Activated effector memory CD4-positive, alpha-beta T cell treated with Interleukin-2 at 50 U/mL for 16 hours (primary cell): ENCODE results near the gene TCEAL3.
"Not testable (repeated sequence)": the region's sequence is repeated elsewhere in the genome, so short reads cannot be mapped to it uniquely, and the experiment has no call there.

Source experiments
- DNase-seq: peaks from one replicate; pipeline ENCODE4 v3.0.0-alpha.2; 2020

The TCEAL3 gene

GRCh38 chrX:103628386-103629317 lies 20.9 kb downstream of the TCEAL3 start, which contains the start of gene TCEAL1:
Gene TCEAL1 (plus strand): TSS chrX:103628975. CDS start chrX:103629917, 942 bp downstream.
- DNase-seq, result no peak

GRCh38 chrX:103629318-103630170 lies 21.8 kb downstream of the TCEAL3 start:
- DNase-seq, result no peak

GRCh38 chrX:103630171-103630511 lies 22.4 kb downstream of the TCEAL3 start:
- no peak for DNase-seq

- DNase-seq, result no peak
Observed at GRCh38 chrX:103631145-103631544, 23.4 kb downstream of the TCEAL3 start.

GRCh38 chrX:103635436-103635835 lies 27.7 kb downstream of the TCEAL3 start:
- no peak for DNase-seq

GRCh38 chrX:103637604-103638338 lies 30.0 kb downstream of the TCEAL3 start:
- no peak for DNase-seq

- not testable (repeated sequence) for DNase-seq
Observed at GRCh38 chrX:103638479-103639346, 30.9 kb downstream of the TCEAL3 start.

- DNase-seq, result no peak
Observed at GRCh38 chrX:103640401-103641155, 32.8 kb downstream of the TCEAL3 start.

- no peak for DNase-seq
Observed at GRCh38 chrX:103644125-103644524, 36.4 kb downstream of the TCEAL3 start.

- no peak for DNase-seq
Observed at GRCh38 chrX:103647630-103648029, 39.9 kb downstream of the TCEAL3 start.

GRCh38 chrX:103651151-103651773 lies 43.5 kb downstream of the TCEAL3 start:
- no peak for DNase-seq

- DNase-seq, result not testable (repeated sequence)
Observed at GRCh38 chrX:103655230-103656000, 47.7 kb downstream of the TCEAL3 start.

- no peak for DNase-seq
Observed at GRCh38 chrX:103656617-103657016, 48.9 kb downstream of the TCEAL3 start.

- DNase-seq, result not testable (repeated sequence)
Observed at GRCh38 chrX:103657066-103657465, 49.3 kb downstream of the TCEAL3 start.

GRCh38 chrX:103658681-103659433 lies 51.1 kb downstream of the TCEAL3 start:
- no peak for DNase-seq

- not testable (repeated sequence) for DNase-seq
Observed at GRCh38 chrX:103659460-103659859, 51.7 kb downstream of the TCEAL3 start.
